ENCODE results near the gene HMX1.

Gene HMX1

DNA sequence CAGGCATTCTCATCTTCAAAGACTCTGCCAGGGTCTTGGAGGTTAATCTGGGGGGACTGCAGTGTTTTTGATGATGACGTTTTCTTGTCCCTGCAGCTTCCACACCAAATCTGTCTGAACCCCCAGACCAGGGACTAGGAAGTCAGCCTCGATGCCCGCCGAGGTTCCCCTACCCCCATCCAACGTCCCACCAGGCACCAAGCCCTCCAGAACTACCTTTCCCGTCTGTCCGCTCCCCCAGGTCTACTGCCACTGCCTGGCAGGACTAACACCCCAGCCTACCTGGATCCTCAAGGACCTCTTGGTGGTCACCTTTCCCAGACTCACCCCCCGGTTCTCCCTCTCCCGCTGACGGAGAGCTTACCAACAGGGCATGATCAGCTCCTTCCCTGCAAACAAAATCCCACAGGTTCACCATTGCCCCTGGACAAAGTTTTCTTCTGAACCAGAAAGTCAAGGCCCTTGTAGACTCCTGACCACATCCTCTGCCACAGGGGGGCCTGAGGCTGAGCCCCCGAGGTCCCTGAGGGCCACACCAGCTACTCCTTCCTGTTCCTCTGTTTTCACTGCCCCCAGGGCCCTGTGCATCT, 40.9 kb downstream of the HMX1 start:
- no peak for DNase-seq (ENCODE audit: low read depth)
- H3K4me3 ChIP-seq (ENCODE audit: low read depth, low read length): no peak overlapping the region
- TF ChIP-seq MYC (IDR thresholded peaks at IDR 0.05; ENCODE audit: low read depth, low read length): no peak
- TF ChIP-seq, protein P1, sequence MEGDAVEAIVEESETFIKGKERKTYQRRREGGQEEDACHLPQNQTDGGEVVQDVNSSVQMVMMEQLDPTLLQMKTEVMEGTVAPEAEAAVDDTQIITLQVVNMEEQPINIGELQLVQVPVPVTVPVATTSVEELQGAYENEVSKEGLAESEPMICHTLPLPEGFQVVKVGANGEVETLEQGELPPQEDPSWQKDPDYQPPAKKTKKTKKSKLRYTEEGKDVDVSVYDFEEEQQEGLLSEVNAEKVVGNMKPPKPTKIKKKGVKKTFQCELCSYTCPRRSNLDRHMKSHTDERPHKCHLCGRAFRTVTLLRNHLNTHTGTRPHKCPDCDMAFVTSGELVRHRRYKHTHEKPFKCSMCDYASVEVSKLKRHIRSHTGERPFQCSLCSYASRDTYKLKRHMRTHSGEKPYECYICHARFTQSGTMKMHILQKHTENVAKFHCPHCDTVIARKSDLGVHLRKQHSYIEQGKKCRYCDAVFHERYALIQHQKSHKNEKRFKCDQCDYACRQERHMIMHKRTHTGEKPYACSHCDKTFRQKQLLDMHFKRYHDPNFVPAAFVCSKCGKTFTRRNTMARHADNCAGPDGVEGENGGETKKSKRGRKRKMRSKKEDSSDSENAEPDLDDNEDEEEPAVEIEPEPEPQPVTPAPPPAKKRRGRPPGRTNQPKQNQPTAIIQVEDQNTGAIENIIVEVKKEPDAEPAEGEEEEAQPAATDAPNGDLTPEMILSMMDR (IDR thresholded peaks at IDR 0.05; ENCODE audit: low read depth, low read length): no peak
- TF ChIP-seq POLR2A (IDR thresholded peaks at IDR 0.05; ENCODE audit: extremely low read depth, insufficient read length): no peak
- TF ChIP-seq MAX (IDR thresholded peaks at IDR 0.05; ENCODE audit: low read depth, low read length): no peak

DNA sequence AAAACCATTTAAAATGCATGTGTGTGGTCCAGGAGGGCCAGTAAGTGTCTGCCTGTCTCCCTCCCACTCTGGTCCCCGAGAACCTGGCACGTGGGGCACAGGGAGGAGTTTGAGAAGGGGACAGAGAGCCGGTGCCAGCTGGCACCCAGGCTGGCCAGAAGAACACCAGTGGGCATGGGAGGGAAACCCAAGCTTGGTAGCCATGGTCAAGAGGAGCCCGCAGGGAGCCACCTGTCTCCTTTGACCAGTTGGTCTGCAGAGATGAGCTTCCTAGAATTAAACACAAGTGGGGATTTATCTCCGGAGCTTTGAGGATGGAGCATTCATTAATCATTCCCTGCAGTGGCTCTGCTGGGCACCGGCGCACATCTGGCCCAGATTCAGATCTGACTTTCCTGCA, 41.6 kb downstream of the HMX1 start:
- TF ChIP-seq MAX (IDR thresholded peaks at IDR 0.05; ENCODE audit: low read depth, low read length): no peak
- TF ChIP-seq MYC (IDR thresholded peaks at IDR 0.05; ENCODE audit: low read depth, low read length): no peak
- TF ChIP-seq, protein P1 (IDR thresholded peaks at IDR 0.05; ENCODE audit: low read depth, low read length): no peak
- no peak for TF ChIP-seq POLR2A (IDR thresholded peaks at IDR 0.05; ENCODE audit: extremely low read depth, insufficient read length)
- no peak overlapping the region for H3K4me3 ChIP-seq (ENCODE audit: low read depth, low read length)

DNA sequence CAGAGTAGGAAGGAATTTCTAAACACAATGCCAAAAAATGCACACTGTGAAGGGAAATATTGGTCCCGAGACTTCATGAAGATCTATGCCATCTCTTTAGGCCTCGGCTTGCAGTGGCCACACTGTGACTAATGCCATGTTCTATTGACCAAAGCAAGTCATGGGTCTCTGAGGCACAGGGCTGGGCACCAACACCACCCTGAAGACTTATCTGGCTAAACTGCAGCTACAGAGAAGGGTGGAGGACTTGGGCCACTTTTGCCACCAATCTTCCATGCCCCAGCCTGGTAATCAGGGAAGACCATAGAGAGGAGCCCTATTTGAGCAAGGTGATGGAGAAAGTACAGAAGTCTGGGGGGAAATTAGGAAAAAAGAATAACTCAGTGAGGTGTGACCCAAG, 42.1 kb downstream of the HMX1 start:
- DNase-seq (ENCODE audit: low read depth): no peak
- no peak overlapping the region for H3K4me3 ChIP-seq (ENCODE audit: low read depth, low read length)
- TF ChIP-seq POLR2A (IDR thresholded peaks at IDR 0.05; ENCODE audit: extremely low read depth, insufficient read length): no peak
- no peak for TF ChIP-seq MYC (IDR thresholded peaks at IDR 0.05; ENCODE audit: low read depth, low read length)
- TF ChIP-seq, protein P1 (IDR thresholded peaks at IDR 0.05; ENCODE audit: low read depth, low read length): no peak
- no peak for TF ChIP-seq MAX (IDR thresholded peaks at IDR 0.05; ENCODE audit: low read depth, low read length)

More for the DNA sequence above, 41.6 kb downstream of the HMX1 start:
- no peak for DNase-seq (ENCODE audit: low read depth)

- DNase-seq (ENCODE audit: low read depth): no peak
- TF ChIP-seq POLR2A (IDR thresholded peaks at IDR 0.05; ENCODE audit: extremely low read depth, insufficient read length) (no peak), MAX (IDR thresholded peaks at IDR 0.05; ENCODE audit: low read depth, low read length) (no peak)
- TF ChIP-seq, protein P1 (IDR thresholded peaks at IDR 0.05; ENCODE audit: low read depth, low read length): no peak
- no peak overlapping the region for H3K4me3 ChIP-seq (ENCODE audit: low read depth, low read length)
Measured at GRCh38 chr4:8828869-8829268, 42.8 kb downstream of the HMX1 start.

GRCh38 chr4:8821151-8821950, 50.3 kb downstream of the HMX1 start:
- no peak for DNase-seq (ENCODE audit: low read depth)
- no peak overlapping the region for H3K4me3 ChIP-seq (ENCODE audit: low read depth, low read length)
- TF ChIP-seq MAX (IDR thresholded peaks at IDR 0.05; ENCODE audit: low read depth, low read length) (no peak), POLR2A (IDR thresholded peaks at IDR 0.05; ENCODE audit: extremely low read depth, insufficient read length) (no peak), MYC (IDR thresholded peaks at IDR 0.05; ENCODE audit: low read depth, low read length) (no peak)
- TF ChIP-seq, protein P1 (IDR thresholded peaks at IDR 0.05; ENCODE audit: low read depth, low read length): no peak

Data from NB4 (cell line).